SK-N-DZ (cell line): ENCODE measurements around the gene STK32B.
"Not testable (repeated sequence)": the region's sequence is repeated elsewhere in the genome, so short reads cannot be mapped to it uniquely, and the experiment has no call there.

ENCODE experiments used
- DNase-seq: peaks from one replicate; pipeline ENCODE4 v3.0.0-alpha.2; 2015; ENCODE audit warnings: low spot score

STK32B gene

DNA sequence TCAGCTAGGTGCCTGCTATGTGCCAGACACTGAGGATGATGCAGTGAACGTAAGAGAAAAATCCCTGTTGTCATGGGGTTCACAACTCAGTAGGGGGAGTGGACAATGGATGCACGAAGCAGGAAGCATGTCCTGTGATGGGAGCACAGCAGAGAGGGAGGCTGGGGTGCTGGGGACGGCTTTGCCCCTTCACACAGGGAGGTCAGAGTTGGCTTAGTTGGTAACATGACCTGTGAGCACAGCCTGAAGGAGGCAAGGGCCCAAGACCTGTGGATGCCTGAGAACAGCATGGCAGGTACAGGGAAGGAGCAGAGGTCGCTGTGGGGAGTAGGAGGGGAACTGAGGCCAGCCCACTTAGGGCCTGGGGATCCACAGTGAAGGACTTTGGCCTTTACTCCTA is 109.4 kb downstream of the STK32B start:
- no peak for DNase-seq

- no peak for DNase-seq
Observed at GRCh38 chr4:5162909-5163508, 111.7 kb downstream of the STK32B start.

- no peak for DNase-seq
Observed at GRCh38 chr4:5164221-5164912, 113.1 kb downstream of the STK32B start.

DNA sequence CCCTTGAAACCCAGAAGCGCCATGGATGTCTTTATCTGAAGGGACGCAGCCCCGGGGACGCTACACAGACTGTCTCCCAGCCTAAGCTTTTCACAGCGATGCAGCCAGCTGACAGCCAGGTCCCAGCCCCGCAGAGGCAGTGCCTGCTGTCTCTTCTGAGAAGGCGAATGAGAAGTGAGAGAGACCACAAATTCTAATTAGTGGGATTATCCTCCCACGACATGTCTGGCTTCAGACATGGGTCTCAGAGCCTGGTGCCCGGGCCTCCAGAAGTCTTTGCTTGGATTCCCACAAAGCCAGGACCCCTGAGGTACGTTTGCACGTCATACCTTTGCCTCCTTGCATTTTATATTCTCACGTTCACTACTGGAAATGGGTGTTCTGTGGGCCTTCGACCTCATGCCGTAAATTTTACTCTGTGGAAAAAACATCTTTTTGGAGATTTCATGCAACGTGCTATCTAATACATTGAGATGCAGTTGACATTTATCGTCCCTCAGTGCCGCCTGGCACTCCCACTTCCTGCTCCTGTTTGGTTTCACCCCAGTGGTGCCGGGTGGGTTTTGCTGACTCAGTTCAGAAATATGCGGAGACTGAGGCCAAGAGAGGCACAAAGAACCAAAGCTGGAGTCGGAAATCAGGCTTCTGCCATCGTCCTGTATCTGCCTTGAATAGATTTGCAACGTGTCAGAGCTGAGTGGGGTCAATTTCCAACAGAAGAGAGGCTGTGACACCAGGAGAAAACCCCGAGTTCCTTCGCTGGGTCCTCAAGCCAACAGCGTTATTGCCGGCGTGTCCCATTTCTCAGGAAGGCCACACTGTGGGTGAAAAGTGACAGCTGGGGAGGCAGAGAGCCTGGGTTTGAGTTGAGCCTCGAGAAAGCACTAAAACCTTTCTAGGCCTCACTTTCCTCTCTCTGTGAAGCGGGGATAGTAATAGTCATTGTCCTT is 114.4 kb downstream of the STK32B start:
- DNase-seq: peak; percentile 55

- no peak for DNase-seq
Observed at GRCh38 chr4:5166377-5166776, 115.1 kb downstream of the STK32B start.

GRCh38 chr4:5168891-5169290 is 117.6 kb downstream of the STK32B start:
- no peak for DNase-seq

- DNase-seq: not testable (repeated sequence)
Observed at GRCh38 chr4:5175836-5176235, 124.6 kb downstream of the STK32B start.

DNA sequence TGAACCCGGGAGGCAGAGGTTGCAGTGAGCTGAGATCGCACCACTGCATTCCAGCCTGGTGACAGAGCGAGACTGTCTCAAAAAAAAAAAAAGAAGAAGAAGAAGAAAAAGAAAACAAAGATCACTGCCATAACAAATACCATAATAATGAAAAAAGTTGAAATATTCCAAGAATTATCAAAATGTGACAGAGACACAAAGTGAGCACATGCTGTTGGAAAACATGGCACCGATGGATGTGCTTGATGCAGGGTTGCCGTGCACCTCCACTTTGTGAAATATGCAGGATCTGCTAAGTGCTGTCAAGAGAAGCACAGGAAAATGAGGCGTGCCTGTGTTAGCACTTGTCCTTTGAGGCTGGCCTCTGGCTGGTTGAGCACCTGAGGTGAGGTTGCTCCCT is 133.3 kb downstream of the STK32B start:
- no peak for DNase-seq

GRCh38 chr4:5185551-5185950 is 134.3 kb downstream of the STK32B start:
- DNase-seq: no peak

DNA sequence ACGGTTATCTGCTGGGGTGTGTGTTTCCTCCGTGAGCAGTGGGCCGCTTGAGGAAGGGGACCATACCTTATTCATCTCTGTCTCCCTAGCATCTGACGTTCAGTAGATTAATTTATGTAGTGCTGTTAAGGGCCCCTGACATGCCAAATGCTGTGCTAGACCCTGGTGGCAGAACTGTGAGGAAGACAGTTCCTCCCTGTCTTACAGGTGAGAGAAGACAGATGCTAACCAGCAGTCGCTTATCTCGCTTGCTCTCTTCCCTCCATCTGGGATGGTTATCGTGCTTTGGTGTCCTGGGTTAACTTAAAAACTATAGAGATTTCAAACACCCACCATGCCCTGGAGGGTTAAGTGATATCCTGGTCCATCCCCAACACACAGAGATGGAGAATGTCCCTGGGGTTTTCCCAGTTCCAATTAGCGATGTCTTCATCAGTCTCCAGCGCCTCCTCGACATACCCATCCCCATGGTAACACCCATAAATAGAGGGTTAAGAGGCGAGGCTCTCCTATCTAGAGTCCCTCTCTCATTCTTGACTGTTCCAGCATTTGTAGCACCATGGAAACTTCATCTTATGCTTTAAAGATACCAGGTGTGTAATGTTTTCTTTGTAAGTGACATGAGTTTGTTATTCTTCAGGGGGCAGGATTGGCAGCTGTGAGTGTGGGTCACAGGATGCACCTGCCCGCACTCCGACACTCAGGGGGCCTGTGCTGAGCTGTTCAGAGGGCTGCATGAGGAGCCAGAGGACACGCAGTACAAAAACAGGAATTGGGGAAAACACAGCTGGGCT is 135.2 kb downstream of the STK32B start:
- peak; percentile 82 for DNase-seq

- DNase-seq: no peak
Observed at GRCh38 chr4:5188130-5188529, 136.8 kb downstream of the STK32B start.

GRCh38 chr4:5191831-5192230 is 140.6 kb downstream of the STK32B start:
- DNase-seq: no peak

DNA sequence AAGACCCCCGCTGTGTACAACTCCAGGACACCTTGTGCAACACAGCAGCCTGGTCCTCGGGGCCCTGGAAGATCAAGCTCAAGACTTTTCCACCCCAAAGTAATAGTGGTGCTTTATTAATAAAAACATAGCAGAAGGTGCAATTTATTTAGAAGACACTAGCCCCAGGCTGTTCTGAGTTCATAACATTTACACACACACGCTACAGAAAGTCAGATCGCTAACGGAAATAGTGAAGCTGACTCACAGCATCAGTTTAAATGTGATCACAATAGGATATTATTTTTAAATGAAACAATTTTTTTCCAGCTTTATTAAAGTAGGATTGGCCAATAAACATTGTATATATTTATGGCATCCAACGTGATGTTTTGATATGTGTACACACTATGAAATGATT is 141.0 kb downstream of the STK32B start:
- no peak for DNase-seq

DNA sequence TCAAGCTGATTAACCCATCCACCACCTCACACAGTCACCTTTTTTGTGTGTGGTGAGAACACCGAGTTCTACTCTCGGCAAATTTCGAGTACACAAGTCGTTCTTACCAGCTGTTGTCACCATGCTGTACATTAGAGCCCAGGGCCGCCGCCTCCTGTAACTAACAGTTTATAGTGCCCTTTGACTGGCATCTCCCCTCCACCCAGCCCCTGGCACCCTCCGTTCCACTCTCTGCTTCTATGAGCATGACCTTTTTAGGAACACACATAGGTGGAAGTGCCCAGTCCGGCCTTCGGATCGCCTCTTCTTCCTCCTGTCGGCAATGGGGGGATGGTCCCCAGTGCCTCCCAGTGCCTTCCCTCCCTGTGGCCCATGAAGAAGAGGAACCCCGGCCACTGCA is 141.4 kb downstream of the STK32B start:
- DNase-seq: no peak

- no peak for DNase-seq
Observed at GRCh38 chr4:5198656-5199541, 147.6 kb downstream of the STK32B start.

- no peak for DNase-seq
Observed at GRCh38 chr4:5199912-5200311, 148.6 kb downstream of the STK32B start.

GRCh38 chr4:5200513-5200912 is 149.2 kb downstream of the STK32B start:
- no peak for DNase-seq

DNA sequence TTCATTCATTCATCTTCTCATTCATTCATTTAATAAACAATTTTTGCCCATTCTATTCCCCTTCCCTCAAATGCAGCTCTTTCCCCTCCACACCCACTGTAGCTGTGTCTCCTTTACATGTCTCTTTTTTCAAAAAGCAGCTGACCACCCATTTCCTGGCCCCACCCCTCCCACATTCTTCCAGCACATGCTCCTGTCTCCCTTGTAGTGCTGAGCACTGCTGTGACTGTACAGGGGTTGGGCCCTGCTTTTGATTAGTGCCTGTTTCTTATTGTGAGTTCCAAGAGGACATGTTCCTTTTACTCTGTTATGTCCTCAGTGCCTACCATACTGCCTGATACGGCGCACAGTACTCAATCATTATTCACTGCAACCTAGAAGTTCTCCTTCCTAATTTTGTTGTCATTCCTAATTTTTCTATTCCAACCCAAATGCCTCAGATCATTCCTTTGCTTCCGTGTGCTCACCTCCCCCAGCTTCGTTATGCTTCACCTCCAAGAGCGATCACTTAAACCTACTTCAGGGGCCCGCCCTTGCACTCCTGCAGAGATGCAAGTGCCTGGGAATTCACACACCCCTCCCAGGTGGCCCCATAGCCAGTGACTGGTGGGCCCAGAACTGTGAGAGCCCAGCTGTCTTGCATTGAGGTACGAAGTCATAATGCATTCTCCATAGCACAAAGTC is 152.2 kb downstream of the STK32B start:
- no peak for DNase-seq

- no peak for DNase-seq
Observed at GRCh38 chr4:5203993-5204310, 152.7 kb downstream of the STK32B start.

- DNase-seq: no peak
Observed at GRCh38 chr4:5204781-5205180, 153.5 kb downstream of the STK32B start.
